Hepatocyte (in vitro differentiated cells): ENCODE measurements around the gene ACOX2. TPM values are rescaled to one million over a fixed set of nuclear protein-coding genes. Genes with fewer than 3 reads are reported as not detected.
A peak's percentile ranks its signal among the peaks of the same experiment; 100 is the strongest.

Experiments used
- DNase-seq: peaks from one replicate; pipeline ENCODE4 v3.0.0-alpha.2; 2016; ENCODE audit warnings: low spot score
- H2AFZ ChIP-seq: fragments of 200-600 bp; sonication (generic); 2 replicates; pipeline ENCODE4 v1.6.0; 2016; ENCODE audit warnings: antibody characterized with exemption, mild to moderate bottlenecking
- H3K27ac ChIP-seq: fragments of 200-600 bp; sonication (generic); 2 replicates; pipeline ENCODE4 v1.5.1; 2016; ENCODE audit warnings: mild to moderate bottlenecking
- H3K27me3 ChIP-seq: fragments of 200-600 bp; sonication (generic); 2 replicates; pipeline ENCODE4 v1.6.1; 2016
- H3K36me3 ChIP-seq: fragments of 200-600 bp; sonication (generic); replicated peaks from 2 replicates; pipeline ENCODE4 v1.5.1; 2016; ENCODE audit warnings: low read depth; ENCODE audit not compliant: insufficient read depth
- H3K4me1 ChIP-seq: fragments of 200-600 bp; sonication (generic); 2 replicates; pipeline ENCODE4 v1.5.1; 2016; ENCODE audit warnings: mild to moderate bottlenecking, moderate library complexity; ENCODE audit not compliant: insufficient read depth
- H3K4me2 ChIP-seq: fragments of 200-600 bp; sonication (generic); 2 replicates; pipeline ENCODE4 v1.6.0; 2016
- H3K4me3 ChIP-seq: fragments of 200-600 bp; sonication (generic); 2 replicates; pipeline ENCODE4 v1.5.1; 2016; ENCODE audit warnings: mild to moderate bottlenecking
- H3K79me2 ChIP-seq: fragments of 200-600 bp; sonication (generic); 2 replicates; pipeline ENCODE4 v1.6.0; 2017; ENCODE audit warnings: mild to moderate bottlenecking
- H3K9me2 ChIP-seq: fragments of 200-600 bp; sonication (generic); replicated peaks from 2 replicates; pipeline ENCODE4 v1.6.0; 2017; ENCODE audit warnings: mild to moderate bottlenecking; ENCODE audit not compliant: insufficient read depth
- H3K9me3 ChIP-seq: fragments of 200-600 bp; sonication (generic); 2 replicates; pipeline ENCODE4 v1.5.1; 2016; ENCODE audit warnings: low read depth, mild to moderate bottlenecking
- H4K20me1 ChIP-seq: fragments of 200-600 bp; sonication (generic); 2 replicates; pipeline ENCODE4 v1.6.0; 2016; ENCODE audit warnings: mild to moderate bottlenecking; ENCODE audit not compliant: insufficient read depth, poor library complexity, severe bottlenecking
- CTCF ChIP-seq: fragments of 200-600 bp; sonication (generic); IDR thresholded peaks from 2 replicates; pipeline ENCODE4 v1.5.1; 2016; ENCODE audit warnings: antibody characterized with exemption, mild to moderate bottlenecking; ENCODE audit not compliant: poor library complexity
- EZH2 ChIP-seq: fragments of 200-600 bp; sonication (generic); IDR thresholded peaks from 2 replicates; pipeline ENCODE4 v1.6.1; 2016; ENCODE audit warnings: antibody characterized with exemption, mild to moderate bottlenecking, borderline replicate concordance
- EZH2phosphoT487 ChIP-seq: fragments of 200-600 bp; sonication (generic); IDR thresholded peaks from one replicate; pipeline ENCODE4 v1.6.1; 2018; ENCODE audit warnings: antibody characterized with exemption, mild to moderate bottlenecking, low read depth, moderate library complexity; ENCODE audit not compliant: unreplicated experiment, severe bottlenecking
- WGBS: methylation state at CpG from one replicate; pipeline ENCODE4 v1.1.6; 2016; ENCODE audit warnings: low lambda C conversion rate; ENCODE audit errors: missing lambda C conversion rate; 5-methylcytosine and 5-hydroxymethylcytosine counted together
- polyA plus RNA-seq: library from polyadenylated mRNA; unstranded; fragments of >200 nt; fragmentation: Nextera tagmentation; extraction: Ambion mirVana; gene quantifications from 2 replicates; pipeline ENCODE4 v1.2.1, GENCODE V29; 2016
- total RNA-seq: library from RNA; depleted of rRNA; stranded (reverse); fragments of >200 nt; gene quantifications from 2 replicates; pipeline ENCODE4 v1.2.3, GENCODE V29; 2014

ACOX2 gene
- total and polyA plus RNA-seq, 2 experiments from 2014 or later = 26.2 to 30.6 TPM

- H3K79me2 ChIP-seq = peaks cover 73% of the 10 kb centered on the region
Measured at GRCh38 chr3:58495101-58495500, 41.9 kb downstream of the ACOX2 start.

GRCh38 chr3:58494107-58494506 is 42.9 kb downstream of the ACOX2 start:
- Histone ChIP-seq H4K20me1 (peaks cover 20% of the 10 kb centered on the region), H3K9me3 (no peaks in the 10 kb centered on the region), H3K4me2 (peak overlapping the region; percentile 95), H3K4me3 (no peak overlapping the region), H3K27ac (no peak overlapping the region), H3K27me3 (no peaks in the 10 kb centered on the region), H3K79me2 (peaks cover 63% of the 10 kb centered on the region), H2AFZ (no peak overlapping the region), H3K4me1 (peaks cover 34% of the 10 kb centered on the region), H3K36me3 (no peaks in the 10 kb centered on the region), H3K9me2 (no peaks in the 10 kb centered on the region)
- TF ChIP-seq EZH2phosphoT487 (no peak), CTCF (peak; percentile 18)
- DNase-seq = no peak
- 40% methylated on average over 3 of the region's 3 CpGs for WGBS

More at GRCh38 chr3:58495101-58495500, 41.9 kb downstream of the ACOX2 start:
- no peaks in the 10 kb centered on the region for H3K36me3 ChIP-seq
- peaks cover 20% of the 10 kb centered on the region for H4K20me1 ChIP-seq
- DNase-seq = no peak
- no peak for TF ChIP-seq EZH2
- TF ChIP-seq EZH2phosphoT487 = no peak
- no peak for TF ChIP-seq CTCF
- 44% methylated on average over 3 of the region's 3 CpGs for WGBS
- no peaks in the 10 kb centered on the region for H3K27me3 ChIP-seq
- peaks cover 34% of the 10 kb centered on the region for H3K4me1 ChIP-seq
- no peak overlapping the region for H2AFZ ChIP-seq
- peak overlapping the region; percentile 95 for H3K4me2 ChIP-seq
- H3K9me2 ChIP-seq = no peaks in the 10 kb centered on the region
- no peak overlapping the region for H3K4me3 ChIP-seq
- no peak overlapping the region for H3K27ac ChIP-seq
- no peaks in the 10 kb centered on the region for H3K9me3 ChIP-seq

GRCh38 chr3:58492494-58492905 is 44.5 kb downstream of the ACOX2 start:
- Histone ChIP-seq H3K4me1 (peaks cover 34% of the 10 kb centered on the region), H3K27me3 (no peaks in the 10 kb centered on the region), H3K79me2 (peaks cover 48% of the 10 kb centered on the region), H3K4me3 (peak overlapping the region; percentile 81), H3K27ac (peak overlapping the region; percentile 71), H3K9me3 (no peaks in the 10 kb centered on the region), H3K4me2 (peak overlapping the region; percentile 95), H2AFZ (peak overlapping the region; percentile 67), H3K36me3 (no peaks in the 10 kb centered on the region), H3K9me2 (no peaks in the 10 kb centered on the region), H4K20me1 (peaks cover 20% of the 10 kb centered on the region)
- no peak for DNase-seq
- 4% methylated on average over 13 of the region's 15 CpGs for WGBS
- TF ChIP-seq EZH2phosphoT487 (no peak), EZH2 (no peak), CTCF (no peak)
